Measurements from ENCODE around the gene NCAPG.

Gene NCAPG, protein sequence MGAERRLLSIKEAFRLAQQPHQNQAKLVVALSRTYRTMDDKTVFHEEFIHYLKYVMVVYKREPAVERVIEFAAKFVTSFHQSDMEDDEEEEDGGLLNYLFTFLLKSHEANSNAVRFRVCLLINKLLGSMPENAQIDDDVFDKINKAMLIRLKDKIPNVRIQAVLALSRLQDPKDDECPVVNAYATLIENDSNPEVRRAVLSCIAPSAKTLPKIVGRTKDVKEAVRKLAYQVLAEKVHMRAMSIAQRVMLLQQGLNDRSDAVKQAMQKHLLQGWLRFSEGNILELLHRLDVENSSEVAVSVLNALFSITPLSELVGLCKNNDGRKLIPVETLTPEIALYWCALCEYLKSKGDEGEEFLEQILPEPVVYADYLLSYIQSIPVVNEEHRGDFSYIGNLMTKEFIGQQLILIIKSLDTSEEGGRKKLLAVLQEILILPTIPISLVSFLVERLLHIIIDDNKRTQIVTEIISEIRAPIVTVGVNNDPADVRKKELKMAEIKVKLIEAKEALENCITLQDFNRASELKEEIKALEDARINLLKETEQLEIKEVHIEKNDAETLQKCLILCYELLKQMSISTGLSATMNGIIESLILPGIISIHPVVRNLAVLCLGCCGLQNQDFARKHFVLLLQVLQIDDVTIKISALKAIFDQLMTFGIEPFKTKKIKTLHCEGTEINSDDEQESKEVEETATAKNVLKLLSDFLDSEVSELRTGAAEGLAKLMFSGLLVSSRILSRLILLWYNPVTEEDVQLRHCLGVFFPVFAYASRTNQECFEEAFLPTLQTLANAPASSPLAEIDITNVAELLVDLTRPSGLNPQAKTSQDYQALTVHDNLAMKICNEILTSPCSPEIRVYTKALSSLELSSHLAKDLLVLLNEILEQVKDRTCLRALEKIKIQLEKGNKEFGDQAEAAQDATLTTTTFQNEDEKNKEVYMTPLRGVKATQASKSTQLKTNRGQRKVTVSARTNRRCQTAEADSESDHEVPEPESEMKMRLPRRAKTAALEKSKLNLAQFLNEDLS

DNA sequence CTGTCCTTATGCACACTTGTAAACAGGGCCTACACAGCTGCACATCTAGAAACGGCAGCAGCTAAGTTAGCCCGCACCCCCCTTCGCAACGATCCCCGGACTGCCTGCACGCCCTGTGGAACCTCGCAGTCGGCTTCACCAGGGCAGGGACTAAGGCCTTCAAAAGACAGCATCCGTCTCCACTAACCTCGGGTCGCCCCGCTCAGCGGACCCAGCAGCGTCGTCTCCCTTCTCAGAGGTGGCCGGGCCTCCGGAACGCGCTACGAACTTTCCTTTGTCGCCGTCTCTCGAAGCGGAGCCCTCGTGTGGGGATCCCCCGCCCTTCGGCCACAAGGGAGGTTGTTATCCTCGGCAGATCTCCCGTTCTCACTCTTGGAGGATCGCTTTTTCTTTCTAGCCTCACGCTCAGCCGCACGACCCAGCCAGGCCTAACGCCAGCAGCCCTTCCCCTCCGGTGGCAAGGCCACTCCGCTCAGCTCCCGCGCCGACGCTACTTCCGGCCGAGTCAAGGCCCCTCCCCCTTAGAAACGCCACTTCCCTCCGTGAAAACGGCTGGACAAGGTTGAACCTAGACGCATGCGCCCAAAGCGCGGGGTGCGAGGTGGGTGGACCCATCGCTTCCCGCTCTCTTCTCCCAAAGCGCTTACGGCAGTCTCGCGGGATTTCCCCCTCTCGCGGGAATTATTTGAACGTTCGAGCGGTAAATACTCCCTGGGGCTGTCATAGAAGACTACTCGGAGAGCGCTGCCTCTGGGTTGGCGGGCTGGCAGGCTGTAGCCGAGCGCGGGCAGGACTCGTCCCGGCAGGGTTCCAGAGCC lies at the start of gene NCAPG, which contains the start of gene DCAF16:
NCAPG (plus strand) TSS at position 720 of the 818 bp plus-strand sequence. CDS start 99 bp downstream, outside the sequence.
DCAF16 (minus strand) TSS at position 498 of the 818 bp plus-strand sequence. CDS start 6,616 bp downstream, outside the sequence.
- peak; percentile 95 for DNase-seq

- no peak for DNase-seq
Observed at GRCh38 chr4:17761062-17761461, 49.7 kb upstream of the NCAPG start.

GRCh38 chr4:17762726-17763125 lies 48.1 kb upstream of the NCAPG start:
- no peak for DNase-seq

DNA sequence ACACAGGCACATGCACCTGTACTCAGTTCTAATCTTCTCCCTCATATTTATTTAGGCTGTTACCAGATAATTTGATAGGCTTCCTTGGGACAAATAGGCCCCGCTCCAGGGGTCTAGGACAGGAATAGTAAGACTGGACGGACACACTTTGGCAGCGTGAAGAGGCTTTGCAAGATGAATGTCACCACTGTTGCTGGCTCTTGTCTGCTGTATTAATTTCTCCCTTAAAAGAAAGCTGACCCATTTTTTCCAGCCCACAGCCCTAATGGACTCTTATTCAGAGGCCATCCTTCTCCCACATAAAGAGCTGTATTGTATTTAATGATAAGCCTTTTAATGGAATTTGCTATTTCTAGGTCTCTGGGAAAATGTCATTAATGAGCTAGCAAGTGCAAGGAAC lies 47.4 kb upstream of the NCAPG start:
- DNase-seq = no peak

DNA sequence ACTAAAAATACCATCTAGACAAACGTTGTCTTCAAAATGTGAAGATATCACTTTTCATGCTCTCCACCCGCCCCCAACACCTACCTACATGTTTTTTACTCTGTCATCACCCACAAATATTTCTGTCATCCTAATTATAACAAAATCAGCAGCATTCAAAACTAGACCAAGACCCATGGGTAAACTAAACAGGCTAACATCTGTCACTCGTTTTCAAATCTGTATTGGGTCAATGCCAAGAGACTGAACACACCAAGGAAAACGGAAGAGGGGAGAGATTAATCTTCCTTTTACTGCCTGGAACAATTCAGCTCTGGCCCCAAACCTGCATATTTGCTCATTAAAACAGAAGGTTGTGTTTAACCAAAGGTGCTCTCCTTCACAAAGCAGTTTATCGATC lies 46.8 kb upstream of the NCAPG start:
- DNase-seq = no peak

DNA sequence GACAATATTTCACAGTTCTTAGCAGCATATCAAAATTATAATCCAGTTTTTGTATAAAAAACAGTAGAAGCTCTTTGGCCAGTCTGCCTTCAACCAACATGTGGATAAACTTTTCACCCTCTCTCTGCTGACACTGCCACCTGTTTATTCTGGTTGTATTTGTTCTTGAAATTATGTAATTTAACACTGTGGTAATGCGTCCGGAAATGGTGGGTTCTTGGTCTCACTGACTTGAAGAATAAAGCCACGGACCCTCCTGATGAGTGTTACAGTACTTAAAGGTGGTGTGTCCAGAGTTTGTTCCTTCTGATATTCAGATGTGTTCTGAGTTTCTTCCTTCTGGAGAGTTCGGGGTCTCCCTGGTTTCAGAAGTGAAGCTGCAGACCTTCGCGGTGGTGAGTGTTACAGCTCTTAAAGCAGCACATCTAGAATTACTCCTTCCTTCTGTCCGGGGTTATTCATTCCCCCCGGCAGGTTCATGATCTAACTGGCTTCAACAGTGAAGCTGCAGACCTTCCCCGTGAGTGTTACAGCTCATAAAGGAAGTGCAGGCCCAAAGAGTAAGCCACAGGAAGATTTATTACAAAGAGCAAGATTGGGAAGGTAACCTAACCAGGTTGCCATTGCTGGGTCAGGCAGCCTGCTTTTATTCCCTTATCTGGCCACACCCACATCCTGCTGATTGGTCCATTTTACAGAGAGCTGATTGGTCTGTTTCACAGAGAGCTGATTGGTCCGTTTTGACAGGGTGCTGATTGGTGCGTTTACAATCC lies 45.1 kb upstream of the NCAPG start:
- DNase-seq = no peak

GRCh38 chr4:17766826-17767458 lies 43.8 kb upstream of the NCAPG start:
- no peak for DNase-seq

GRCh38 chr4:17769406-17770174 lies 41.2 kb upstream of the NCAPG start:
- DNase-seq = no peak

- no peak for DNase-seq
Observed at GRCh38 chr4:17770845-17771244, 39.9 kb upstream of the NCAPG start.

DNA sequence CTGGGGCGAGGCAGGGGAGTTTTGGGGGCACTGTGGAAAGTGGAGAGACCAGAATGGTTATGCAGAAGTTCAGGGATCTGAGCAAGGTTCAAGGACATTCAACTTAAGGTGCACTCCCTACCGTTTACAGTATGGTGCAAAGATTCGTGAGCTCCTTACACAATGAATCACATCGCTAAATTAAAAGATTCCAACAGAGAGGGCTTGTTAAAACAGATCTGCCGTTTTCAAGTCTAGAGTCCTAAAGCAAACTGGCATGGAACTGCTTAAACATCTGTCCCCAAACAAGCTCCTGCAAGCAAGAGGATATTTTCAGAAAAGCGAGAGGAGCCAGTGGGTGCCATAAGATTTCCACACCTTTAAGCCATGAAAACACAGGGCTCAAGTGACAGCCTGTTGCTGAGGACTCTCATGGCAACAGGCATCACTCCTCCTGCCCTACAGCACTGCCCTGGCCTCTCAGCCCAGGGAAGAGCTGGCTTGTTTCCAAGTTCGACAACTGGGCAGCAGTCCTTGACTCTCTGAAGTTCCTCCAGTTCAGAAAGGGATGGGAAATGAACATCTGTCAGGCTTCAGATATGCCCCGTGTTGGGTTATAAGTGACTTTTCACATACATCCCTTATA lies 39.4 kb upstream of the NCAPG start:
- no peak for DNase-seq

GRCh38 chr4:17773135-17773698 lies 37.6 kb upstream of the NCAPG start:
- no peak for DNase-seq

GRCh38 chr4:17778431-17778830 lies 32.3 kb upstream of the NCAPG start:
- no peak for DNase-seq

- no peak for DNase-seq
Observed at GRCh38 chr4:17780501-17781299, 30.1 kb upstream of the NCAPG start.

DNA sequence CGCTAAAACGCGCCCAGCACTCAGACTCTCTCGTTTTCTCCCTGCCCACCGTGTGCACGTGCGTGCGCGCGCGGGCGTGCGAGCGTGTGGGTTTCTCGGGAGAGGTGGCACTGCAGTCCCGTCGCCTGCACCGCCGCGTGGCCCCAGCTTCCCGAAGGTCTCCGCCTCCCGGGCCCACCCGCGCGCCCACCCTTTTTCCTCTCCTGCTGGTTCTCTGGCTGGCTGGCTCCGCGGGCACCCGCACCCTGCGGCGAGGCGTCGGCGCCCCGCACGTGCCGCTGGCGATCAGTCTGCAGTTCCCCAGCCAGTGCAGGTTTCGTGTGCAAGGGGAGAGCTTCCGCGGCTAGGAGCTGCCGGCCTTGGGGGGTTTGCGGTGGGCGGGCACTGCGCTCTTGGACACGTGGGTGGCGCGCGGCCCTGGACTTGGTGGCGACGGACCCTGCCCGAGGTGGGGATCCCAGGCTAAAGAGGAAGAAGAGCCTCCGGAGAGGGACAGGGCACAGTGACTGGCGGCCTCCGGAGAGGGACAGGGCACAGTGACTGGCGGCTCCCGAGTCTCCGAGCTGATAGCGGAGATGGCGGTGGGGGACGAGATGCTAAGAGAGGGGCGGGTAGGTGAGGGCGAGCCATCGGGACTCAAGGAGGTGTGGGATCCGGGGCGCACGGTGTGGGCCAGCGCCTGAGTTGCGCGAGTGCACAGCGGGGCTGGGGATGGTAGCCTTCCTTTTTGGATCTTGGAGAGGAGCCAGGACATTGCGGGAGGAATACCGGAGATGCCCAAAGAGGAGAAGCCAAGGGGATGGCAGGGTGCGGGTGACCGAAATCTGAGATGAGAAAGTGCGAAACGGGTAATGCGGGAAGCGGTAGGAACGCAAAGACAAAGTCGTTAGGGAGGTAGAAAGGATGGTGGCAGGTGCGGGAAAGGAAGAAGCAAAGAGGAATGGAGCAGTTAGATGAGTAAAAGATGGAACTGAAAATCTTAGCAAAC lies 29.2 kb upstream of the NCAPG start, which contains the start of gene FAM184B:
FAM184B (minus strand) TSS at position 322 of the 988 bp plus-strand sequence. CDS start 322 bp downstream, outside the sequence.
- DNase-seq = no peak

GRCh38 chr4:17785858-17786257 lies 24.9 kb upstream of the NCAPG start:
- no peak for DNase-seq

DNA sequence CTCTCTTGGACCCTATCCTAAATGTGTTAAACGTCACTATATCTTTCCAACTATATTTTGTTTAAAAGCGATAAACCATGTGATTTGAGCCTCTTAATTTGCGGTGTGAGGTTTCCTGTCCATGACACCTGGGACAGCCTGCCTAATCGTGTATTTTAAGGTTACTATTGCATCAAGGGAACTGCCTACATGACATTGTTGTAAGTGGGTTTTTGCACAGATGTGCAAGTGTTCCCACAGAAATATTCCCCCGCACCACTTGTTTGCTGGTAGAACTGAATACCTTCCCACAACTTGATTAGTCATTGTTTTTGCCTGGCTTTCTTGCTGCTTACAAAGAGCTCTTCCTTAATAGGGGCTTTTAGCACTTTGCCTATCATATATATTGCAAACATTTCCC lies 24.2 kb upstream of the NCAPG start:
- no peak for DNase-seq

GRCh38 chr4:17787315-17787714 lies 23.5 kb upstream of the NCAPG start:
- DNase-seq = no peak
